PC-3 (cell line): Measurements from ENCODE around the gene GJB4.

Source experiments
- EZH2 ChIP-seq: fragments of 300-600 bp; sonication (generic); IDR thresholded peaks from one replicate; pipeline ENCODE4 v1.6.1; 2017; ENCODE audit warnings: antibody characterized with exemption, mild to moderate bottlenecking, low read length; ENCODE audit not compliant: unreplicated experiment
- EZH2phosphoT487 ChIP-seq: fragments of 300-600 bp; sonication (generic); IDR thresholded peaks from 2 replicates; pipeline ENCODE4 v1.6.1; 2018; ENCODE audit warnings: mild to moderate bottlenecking, antibody characterized with exemption, low read length, borderline replicate concordance
- TF ChIP-seq, protein P1 (sequence below): fragments of 300-600 bp; sonication (generic); conservative IDR thresholded peaks from 2 replicates; pipeline ENCODE4 v1.5.1; 2017; ENCODE audit warnings: antibody characterized with exemption, low read depth, mild to moderate bottlenecking, low read length

DNA sequence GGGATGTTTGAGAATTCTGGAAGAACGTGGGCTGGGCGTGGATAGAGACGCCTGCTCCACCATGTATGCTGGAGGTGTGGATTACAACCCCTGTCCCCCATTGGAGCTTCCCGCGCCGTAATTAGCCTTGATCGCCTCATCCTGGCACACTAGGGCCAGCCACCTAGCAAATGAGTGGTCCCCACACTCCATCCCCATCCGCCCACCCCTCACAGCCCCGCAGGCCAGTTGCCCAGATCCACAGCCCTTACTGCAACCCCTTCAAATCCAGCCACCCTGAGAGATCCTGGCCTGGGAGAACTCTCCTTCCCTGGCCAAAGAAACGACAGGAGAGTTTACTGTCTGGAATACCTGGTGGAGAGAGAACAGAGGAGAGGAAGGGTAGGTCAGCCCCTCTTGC lies 32.9 kb downstream of the GJB4 start:
- TF ChIP-seq, protein P1, sequence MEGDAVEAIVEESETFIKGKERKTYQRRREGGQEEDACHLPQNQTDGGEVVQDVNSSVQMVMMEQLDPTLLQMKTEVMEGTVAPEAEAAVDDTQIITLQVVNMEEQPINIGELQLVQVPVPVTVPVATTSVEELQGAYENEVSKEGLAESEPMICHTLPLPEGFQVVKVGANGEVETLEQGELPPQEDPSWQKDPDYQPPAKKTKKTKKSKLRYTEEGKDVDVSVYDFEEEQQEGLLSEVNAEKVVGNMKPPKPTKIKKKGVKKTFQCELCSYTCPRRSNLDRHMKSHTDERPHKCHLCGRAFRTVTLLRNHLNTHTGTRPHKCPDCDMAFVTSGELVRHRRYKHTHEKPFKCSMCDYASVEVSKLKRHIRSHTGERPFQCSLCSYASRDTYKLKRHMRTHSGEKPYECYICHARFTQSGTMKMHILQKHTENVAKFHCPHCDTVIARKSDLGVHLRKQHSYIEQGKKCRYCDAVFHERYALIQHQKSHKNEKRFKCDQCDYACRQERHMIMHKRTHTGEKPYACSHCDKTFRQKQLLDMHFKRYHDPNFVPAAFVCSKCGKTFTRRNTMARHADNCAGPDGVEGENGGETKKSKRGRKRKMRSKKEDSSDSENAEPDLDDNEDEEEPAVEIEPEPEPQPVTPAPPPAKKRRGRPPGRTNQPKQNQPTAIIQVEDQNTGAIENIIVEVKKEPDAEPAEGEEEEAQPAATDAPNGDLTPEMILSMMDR = no peak
- TF ChIP-seq EZH2 (no peak), EZH2phosphoT487 (no peak)
